ENCODE results near the gene SLC6A3. TPM values are rescaled to one million over a fixed set of nuclear protein-coding genes. Genes with fewer than 3 reads are reported as not detected.
"Not testable (repeated sequence)": the region's sequence is repeated elsewhere in the genome, so short reads cannot be mapped to it uniquely, and the experiment has no call there.

SLC6A3 gene
- total RNA-seq, 4 donors from 2014 or later, result not detected

- no peak overlapping the region for H3K4me3 ChIP-seq
- H3K27ac ChIP-seq, result no peak overlapping the region
- intact Hi-C loops (cut with DNase I; ENCODE audit: low total_unique reads) (no loop called here), in situ Hi-C loops (cut with MboI; ENCODE audit: low pct_ligation_motif_present in 1 of 4, low pct_unique_long_range_greater_than_20kb in 1 of 4, low sequenced_read_pairs in 3 of 4) (loop anchor here in 2 of 4 donors (25.0 kb wide), 1 partner anchor 263 kb away; no protein-coding TSS in a partner anchor)
- no peaks in the 10 kb centered on the region for H3K9me3 ChIP-seq
- H3K36me3 ChIP-seq, result no peaks in the 10 kb centered on the region
- WGBS, 2 donors (ENCODE audit: low coverage in 1 of 2), result 64 to 83% methylated on average over 1 to 6 of the region's 6 CpGs
- peaks cover 5% of the 10 kb centered on the region for H3K27me3 ChIP-seq
- no peak for TF ChIP-seq POLR2AphosphoS5 (IDR thresholded peaks at IDR 0.05)
- TF ChIP-seq, protein P1, sequence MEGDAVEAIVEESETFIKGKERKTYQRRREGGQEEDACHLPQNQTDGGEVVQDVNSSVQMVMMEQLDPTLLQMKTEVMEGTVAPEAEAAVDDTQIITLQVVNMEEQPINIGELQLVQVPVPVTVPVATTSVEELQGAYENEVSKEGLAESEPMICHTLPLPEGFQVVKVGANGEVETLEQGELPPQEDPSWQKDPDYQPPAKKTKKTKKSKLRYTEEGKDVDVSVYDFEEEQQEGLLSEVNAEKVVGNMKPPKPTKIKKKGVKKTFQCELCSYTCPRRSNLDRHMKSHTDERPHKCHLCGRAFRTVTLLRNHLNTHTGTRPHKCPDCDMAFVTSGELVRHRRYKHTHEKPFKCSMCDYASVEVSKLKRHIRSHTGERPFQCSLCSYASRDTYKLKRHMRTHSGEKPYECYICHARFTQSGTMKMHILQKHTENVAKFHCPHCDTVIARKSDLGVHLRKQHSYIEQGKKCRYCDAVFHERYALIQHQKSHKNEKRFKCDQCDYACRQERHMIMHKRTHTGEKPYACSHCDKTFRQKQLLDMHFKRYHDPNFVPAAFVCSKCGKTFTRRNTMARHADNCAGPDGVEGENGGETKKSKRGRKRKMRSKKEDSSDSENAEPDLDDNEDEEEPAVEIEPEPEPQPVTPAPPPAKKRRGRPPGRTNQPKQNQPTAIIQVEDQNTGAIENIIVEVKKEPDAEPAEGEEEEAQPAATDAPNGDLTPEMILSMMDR (IDR thresholded peaks at IDR 0.05), result no peak
- TF ChIP-seq EP300 (IDR thresholded peaks at IDR 0.05; ENCODE audit: low read depth), result no peak
- TF ChIP-seq POLR2A (IDR thresholded peaks at IDR 0.05), result no peak
- no peaks in the 10 kb centered on the region for H3K4me1 ChIP-seq
- no peak for DNase-seq
Observed at GRCh38 chr5:1374679-1375055, 70.6 kb downstream of the SLC6A3 start.

DNA sequence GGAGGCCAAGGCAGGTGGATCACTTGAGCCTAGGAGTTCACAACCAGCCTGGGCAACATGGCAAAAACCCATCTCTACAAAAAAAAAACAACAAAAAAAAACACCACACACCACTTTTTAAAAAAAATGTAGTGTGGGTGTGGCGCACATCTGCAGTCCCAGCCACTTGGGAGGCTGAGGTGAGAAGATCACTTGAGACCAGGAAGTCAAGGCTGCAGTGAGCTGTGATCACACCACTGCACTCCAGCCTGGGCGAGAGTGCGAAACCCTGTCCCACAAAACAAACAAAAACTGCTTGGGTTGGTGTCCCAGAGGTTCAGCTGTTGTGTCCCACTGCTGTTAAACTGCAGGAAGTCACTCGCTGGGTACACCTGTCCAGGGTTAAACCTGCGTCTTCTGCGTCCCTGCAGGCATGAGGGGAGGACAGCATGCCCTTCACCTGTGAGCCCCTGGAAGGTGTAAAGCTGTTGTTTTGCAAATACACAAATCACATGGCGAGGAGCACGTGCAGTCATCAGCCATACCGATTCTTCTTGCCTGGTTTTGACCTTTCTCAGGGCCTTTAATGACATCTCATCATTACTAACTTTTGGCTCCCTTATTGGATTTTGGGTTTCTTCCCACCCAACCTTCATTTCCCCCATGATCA is 71.1 kb downstream of the SLC6A3 start:
- H3K36me3 ChIP-seq, result no peaks in the 10 kb centered on the region
- H3K4me3 ChIP-seq, result no peak overlapping the region
- WGBS, 2 donors (ENCODE audit: low coverage in 1 of 2), result 48 to 69% methylated on average over 4 to 9 of the region's 9 CpGs
- H3K27me3 ChIP-seq, result no peaks in the 10 kb centered on the region
- no peak overlapping the region for H3K27ac ChIP-seq
- in situ Hi-C loops (cut with MboI; ENCODE audit: low pct_ligation_motif_present in 1 of 4, low pct_unique_long_range_greater_than_20kb in 1 of 4, low sequenced_read_pairs in 3 of 4), result loop anchor here in 1 of 4 donors (25.0 kb wide), 1 partner anchor 263 kb away; no protein-coding TSS in a partner anchor
- intact Hi-C loops (cut with DNase I; ENCODE audit: low total_unique reads), result no loop called here
- no peak for DNase-seq
- no peak for TF ChIP-seq EP300 (IDR thresholded peaks at IDR 0.05; ENCODE audit: low read depth)
- no peak for TF ChIP-seq POLR2A (IDR thresholded peaks at IDR 0.05)
- no peak for TF ChIP-seq POLR2AphosphoS5 (IDR thresholded peaks at IDR 0.05)
- TF ChIP-seq, protein P1 (IDR thresholded peaks at IDR 0.05), result no peak
- no peaks in the 10 kb centered on the region for H3K9me3 ChIP-seq
- no peaks in the 10 kb centered on the region for H3K4me1 ChIP-seq

- H3K4me3 ChIP-seq; H3K9me3 ChIP-seq; H3K27me3 ChIP-seq; intact Hi-C loops (cut with DNase I; ENCODE audit: low total_unique reads); H3K4me1 ChIP-seq; H3K27ac ChIP-seq; DNase-seq; H3K36me3 ChIP-seq: not testable (repeated sequence)
- in situ Hi-C loops (cut with MboI; ENCODE audit: low pct_ligation_motif_present in 1 of 4, low pct_unique_long_range_greater_than_20kb in 1 of 4, low sequenced_read_pairs in 3 of 4), result loop anchor here in 1 of 4 donors (25.0 kb wide), 1 partner anchor 265 kb away; no protein-coding TSS in a partner anchor
- 92 to 96% methylated on average over 4 of the region's 4 CpGs for WGBS, 2 donors (ENCODE audit: low coverage in 1 of 2)
Observed at GRCh38 chr5:1371972-1372342, 73.3 kb downstream of the SLC6A3 start.

GRCh38 chr5:1371218-1371971 is 73.8 kb downstream of the SLC6A3 start:
- Histone ChIP-seq H3K4me1 (no peaks in the 10 kb centered on the region), H3K4me3 (no peak overlapping the region), H3K9me3 (no peaks in the 10 kb centered on the region), H3K27ac (no peak overlapping the region), H3K36me3 (no peaks in the 10 kb centered on the region), H3K27me3 (peaks cover 3% of the 10 kb centered on the region)
- TF ChIP-seq EP300 (IDR thresholded peaks at IDR 0.05; ENCODE audit: low read depth) (no peak), POLR2A (IDR thresholded peaks at IDR 0.05) (no peak)
- TF ChIP-seq, protein P1 (IDR thresholded peaks at IDR 0.05), result no peak
- WGBS, 2 donors (ENCODE audit: low coverage in 1 of 2), result 84 to 85% methylated on average over 10 to 13 of the region's 13 CpGs
- DNase-seq, result no peak
- intact Hi-C loops (cut with DNase I; ENCODE audit: low total_unique reads) (no loop called here), in situ Hi-C loops (cut with MboI; ENCODE audit: low pct_ligation_motif_present in 1 of 4, low pct_unique_long_range_greater_than_20kb in 1 of 4, low sequenced_read_pairs in 3 of 4) (loop anchor here in 1 of 4 donors (25.0 kb wide), 1 partner anchor 266 kb away; no protein-coding TSS in a partner anchor)
